NK-92 treated with Interleukin-12 subunit alpha and Interleukin-12 subunit beta, amount 100 ng/mL, for 24 hours (cell line): ENCODE results near the gene INTS1.
"Not testable (repeated sequence)": the region's sequence is repeated elsewhere in the genome, so short reads cannot be mapped to it uniquely, and the experiment has no call there.

ENCODE experiments used
- DNase-seq: peaks from one replicate; lab custom pipeline; 2025; lab: John Stamatoyannopoulos, UW

Gene INTS1

DNA sequence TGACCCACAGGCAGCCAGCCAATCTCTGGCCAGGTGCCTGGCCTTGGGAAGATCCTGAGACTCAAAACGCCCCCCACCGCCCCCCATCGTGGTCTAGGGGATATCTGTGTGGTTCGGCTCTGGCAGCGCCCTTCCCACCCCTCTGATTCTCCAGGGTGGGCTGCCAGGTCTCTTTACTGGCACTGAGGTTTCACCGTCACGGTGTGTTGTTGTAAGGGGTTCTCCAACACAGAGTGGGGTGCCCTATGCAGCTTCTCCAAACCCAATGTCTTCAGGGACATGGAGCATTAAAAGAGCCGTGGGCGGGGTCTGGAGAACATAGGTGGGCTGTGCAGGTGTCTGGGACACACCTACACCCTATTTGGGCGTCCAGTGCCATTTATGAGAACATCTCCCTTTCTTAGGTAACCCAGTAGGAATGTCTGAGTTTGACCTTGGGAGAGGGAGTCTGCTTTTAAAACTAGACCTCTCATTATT is 27.8 kb upstream of the INTS1 start:
- no peak for DNase-seq

DNA sequence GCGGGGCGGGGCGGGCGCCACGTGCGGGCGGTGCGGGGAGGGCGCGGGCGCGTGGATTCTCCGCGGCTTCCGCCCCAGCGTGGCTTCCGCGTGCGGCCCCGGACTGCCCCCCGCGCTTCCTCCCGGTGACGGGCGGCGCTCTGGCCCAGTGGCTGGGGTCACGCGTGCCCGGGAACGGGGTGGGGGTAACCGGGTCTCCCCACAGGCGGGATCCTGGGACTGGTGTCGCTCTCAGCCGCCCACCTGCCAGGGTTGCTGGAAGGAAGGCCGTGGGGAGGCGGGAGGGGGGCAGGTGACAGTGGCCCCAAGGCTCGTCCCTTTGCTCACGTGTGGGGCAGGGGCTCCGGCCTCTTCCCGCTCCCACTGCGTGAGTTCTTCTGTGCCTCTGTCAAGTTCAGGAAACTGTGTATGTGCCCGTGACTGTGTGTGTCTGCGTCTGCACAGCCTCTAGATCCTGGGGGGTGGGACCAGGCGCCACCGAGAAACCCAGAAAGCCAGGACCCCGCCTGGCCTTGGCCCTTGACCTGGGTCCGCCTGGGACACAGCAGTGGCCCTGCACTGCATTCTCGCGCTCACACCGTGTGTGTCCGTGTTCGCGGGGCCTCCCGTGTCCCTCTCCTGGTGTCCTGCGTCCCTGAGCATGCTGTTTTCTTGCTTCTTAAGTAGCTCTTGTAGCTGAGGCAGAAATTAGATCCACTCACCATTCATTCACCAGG is 27.2 kb upstream of the INTS1 start:
- no peak for DNase-seq

DNA sequence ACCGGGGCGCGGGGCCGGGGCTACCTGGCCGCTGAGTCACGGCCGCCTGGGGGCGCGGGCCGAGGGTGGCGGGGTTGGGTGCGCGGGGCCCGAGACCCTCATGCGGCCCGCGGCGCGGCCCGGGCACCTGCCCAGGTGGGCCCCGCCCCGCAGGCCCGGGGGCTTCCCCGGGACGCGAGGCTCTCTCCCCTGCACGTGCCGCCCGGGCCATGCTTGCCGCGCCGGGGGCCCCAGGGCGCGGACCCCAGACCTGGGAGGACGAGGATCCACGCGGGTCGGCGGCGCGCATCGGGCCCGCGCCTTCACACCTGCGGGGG is 26.7 kb upstream of the INTS1 start:
- no peak for DNase-seq

GRCh38 chr7:1529383-1530116 is 25.4 kb upstream of the INTS1 start:
- DNase-seq = no peak

- no peak for DNase-seq
Measured at GRCh38 chr7:1526271-1526754, 22.1 kb upstream of the INTS1 start.

DNA sequence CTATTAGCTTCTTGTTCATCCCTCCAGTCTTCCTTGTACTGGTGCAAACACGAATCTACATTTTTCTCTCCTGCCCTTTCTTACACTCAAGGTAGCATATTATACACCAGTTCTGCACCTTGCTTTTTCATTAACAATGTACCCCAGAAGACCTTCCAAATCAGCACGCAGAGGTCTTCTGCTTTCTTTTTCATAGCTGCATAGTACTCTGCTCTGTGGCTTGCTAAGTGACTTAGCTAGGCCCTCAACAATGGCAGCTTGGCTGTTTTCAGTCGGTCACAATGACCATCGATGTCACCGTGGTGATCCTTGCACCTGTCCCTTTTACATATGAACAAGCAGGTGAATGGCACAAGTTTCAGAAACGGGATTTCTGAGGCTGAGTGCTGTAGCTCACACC is 21.2 kb upstream of the INTS1 start:
- DNase-seq = no peak

- no peak for DNase-seq
Measured at GRCh38 chr7:1523844-1524243, 19.7 kb upstream of the INTS1 start.

GRCh38 chr7:1523208-1523607 is 19.0 kb upstream of the INTS1 start:
- DNase-seq = no peak

- no peak for DNase-seq
Measured at GRCh38 chr7:1521456-1521855, 17.3 kb upstream of the INTS1 start.

GRCh38 chr7:1520539-1521234 is 16.5 kb upstream of the INTS1 start:
- DNase-seq = no peak

- not testable (repeated sequence) for DNase-seq
Measured at GRCh38 chr7:1519322-1519922, 15.2 kb upstream of the INTS1 start.

DNA sequence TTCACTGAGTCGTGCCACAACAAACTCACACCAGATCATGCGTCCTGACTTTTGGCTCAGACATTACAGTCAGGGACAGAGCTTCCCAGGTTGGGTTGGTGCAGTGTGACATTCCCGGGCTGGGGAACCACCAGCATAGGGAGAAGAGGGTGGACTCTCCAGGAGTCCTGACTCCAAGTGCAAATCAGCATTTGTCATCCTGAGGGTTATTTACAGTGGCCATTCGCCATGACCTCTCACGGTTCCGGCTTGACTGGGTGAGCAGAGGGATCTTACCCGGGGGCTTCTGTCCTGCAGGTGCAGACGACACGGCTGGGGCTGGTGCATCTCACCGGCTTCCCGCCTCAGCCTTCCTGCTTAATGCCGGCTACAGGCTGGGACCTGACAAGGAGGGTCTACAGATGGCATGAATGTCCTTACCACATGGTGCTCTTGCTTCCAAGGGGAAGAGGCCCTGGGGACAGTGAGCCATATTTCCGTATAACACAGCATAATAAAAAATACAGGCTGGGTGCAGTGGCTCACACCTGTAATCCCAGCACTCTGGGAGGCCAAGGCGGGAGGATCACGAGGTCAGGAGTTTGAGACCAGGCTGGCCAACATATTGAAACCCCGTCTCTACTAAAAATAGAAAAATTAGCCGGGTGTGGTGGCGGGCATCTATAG is 12.5 kb upstream of the INTS1 start:
- no peak for DNase-seq

GRCh38 chr7:1515509-1515967 is 11.3 kb upstream of the INTS1 start:
- not testable (repeated sequence) for DNase-seq

GRCh38 chr7:1514995-1515401 is 10.8 kb upstream of the INTS1 start:
- DNase-seq = no peak

GRCh38 chr7:1514407-1514806 is 10.2 kb upstream of the INTS1 start:
- no peak for DNase-seq

DNA sequence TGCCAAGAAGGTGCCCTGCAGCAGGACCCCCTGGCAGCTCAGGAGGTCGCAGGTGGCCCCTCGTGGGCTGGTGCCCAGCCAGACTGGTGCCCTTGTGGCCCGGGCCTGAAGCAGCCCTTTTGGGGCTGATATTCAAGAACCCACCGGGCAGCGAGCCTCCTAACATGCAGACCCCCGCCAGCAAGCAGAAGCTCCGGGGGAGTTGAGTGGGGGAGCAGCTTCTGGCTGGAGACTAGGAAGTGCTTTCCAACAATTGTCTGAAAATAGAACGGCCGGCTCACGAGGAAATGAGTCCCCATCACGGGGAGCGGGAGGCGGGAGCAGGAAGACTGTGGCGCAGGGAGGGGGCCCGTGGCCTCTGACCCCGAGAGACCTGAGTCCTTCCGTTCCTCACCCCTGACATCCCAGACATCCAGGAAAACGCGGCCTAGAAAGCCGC is 9.5 kb upstream of the INTS1 start:
- no peak for DNase-seq

DNA sequence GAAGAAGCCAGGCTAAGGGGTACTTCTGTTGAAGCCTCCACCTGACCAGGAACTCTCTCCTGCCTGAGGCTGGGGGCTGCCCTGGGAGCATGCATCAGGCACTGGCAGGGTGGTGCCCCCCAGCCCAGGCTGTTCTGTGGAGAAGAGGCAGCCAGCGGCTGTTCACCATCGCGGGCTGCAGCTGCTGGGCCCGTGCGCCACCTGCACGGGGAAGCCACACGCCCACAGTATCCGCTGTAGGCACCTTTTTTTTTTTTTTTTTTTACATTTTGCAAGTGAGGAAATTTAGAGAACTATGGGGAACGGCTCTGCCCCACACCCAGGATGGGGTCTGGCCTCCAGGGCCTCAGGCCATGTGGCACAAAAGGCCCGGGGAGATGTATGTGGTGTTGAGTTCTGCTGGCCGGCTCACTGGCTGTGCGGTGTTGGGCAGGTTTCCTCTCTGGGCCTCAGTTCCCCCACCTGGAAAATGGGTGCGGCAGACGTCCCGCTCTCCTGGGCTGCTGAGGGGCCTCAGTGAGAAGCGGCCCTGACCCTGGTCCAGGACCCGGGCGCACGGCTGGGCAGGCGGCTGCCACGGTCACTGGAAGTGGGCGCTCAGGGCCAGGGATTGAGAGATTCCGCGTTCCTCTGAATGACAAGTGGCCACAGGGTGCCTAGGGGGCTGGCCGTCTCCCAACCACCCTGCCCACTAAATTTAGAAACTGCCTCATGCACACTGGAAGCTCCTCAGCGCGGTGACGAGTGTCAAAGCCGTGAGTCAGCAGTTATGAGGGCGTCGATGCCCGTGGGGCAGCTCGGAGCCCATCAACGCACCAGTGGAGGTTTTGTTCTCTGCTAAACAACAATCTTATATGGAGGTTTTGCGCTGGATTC is 8.8 kb upstream of the INTS1 start:
- DNase-seq = no peak

DNA sequence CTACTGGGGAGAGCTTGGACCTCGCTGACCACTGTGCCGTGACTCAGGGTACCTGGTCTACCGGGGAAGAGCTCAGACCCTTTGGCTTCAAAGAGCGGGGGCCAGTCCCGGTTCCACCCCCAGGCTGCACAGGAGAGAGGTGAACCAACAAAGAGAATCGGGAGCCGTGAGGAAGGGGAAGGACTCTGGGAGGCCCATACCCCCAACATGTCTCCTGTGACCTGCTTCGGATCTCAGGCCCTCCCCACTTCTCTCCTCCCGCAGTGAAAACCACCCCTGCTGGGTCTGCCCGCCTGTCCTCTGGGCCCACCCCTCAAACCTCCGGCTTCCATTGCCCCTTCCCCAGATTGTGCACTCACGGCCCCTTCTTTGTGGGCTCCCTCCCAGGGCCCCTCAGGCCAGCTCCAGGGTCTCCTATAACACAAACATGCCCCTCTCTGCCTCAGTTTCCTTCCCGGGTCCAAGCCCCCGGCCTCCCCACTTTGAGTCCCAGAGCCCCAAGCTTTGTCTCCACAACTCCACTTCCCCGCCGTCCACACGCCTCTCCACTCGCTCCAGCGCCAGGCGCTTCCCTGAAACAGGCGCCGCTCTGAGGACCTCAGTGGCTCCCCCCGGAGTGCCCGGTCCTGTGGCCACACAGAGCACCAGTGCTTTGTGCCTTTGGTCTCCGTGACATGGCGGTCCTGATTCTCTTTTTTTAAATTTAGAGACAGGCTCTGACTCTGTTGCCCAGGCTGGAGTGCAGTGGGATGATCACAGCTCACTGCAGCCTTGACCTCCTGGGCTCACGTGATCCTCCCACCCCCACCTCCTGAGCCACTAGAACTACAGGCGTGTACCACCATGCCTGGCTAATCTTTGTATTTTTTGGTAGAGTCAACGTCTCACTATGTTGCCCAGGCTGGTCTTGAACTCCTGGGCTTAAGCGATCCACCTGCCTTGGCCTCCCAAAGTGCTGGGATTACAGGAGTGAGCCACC is 7.5 kb upstream of the INTS1 start:
- no peak for DNase-seq

DNA sequence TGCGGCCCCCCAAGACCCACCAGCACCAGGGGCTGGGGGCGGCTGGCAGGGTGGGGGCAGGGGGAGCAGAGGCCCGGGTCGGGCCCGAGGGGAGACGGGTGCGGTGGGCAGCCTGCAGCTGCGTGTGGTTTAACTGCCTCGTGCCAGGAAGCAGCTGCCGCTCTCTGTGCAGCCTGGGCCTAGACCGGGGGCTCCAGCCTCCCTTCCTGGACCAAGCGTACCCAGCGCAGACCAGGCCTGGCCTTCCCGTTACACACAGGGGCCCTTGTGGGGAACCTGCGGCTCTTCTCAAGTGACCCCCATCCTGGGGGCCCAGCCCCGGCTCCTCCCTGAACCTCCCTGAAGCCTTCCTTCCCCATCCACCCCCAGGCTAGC is 6.6 kb upstream of the INTS1 start:
- DNase-seq = no peak

- no peak for DNase-seq
Measured at GRCh38 chr7:1509226-1509625, 5.0 kb upstream of the INTS1 start.
